ENCODE measurements around the gene MCL1. TPM values are rescaled to one million over a fixed set of nuclear protein-coding genes. Genes with fewer than 3 reads are reported as not detected.

Gene MCL1
- total and polyA plus RNA-seq, 2 of the 13 experiments (the other 11 are each of a cell fraction or from before 2014, with no cell fraction given) = 69.5 to 125 TPM

GRCh38 chr1:150579110-150579944, at the start of gene MCL1 (continued):
- peak; percentile 83 for TF ChIP-seq TEF (CRISPR knock-in tag; IDR thresholded peaks at IDR 0.05)
- peak; percentile 77 for TF ChIP-seq KAT7 (CRISPR knock-in tag; IDR thresholded peaks at IDR 0.05; ENCODE audit: borderline replicate concordance)
- TF ChIP-seq ZNF263 (CRISPR knock-in tag; IDR thresholded peaks at IDR 0.05) = peak; percentile 90
- TF ChIP-seq NONO (IDR thresholded peaks at IDR 0.05) = no peak
- TF ChIP-seq NONO (CRISPR knock-in tag; conservative IDR thresholded peaks at IDR 0.05) = peak; percentile 61
- TF ChIP-seq YY1 (IDR thresholded peaks at IDR 0.05; ENCODE audit: insufficient read depth, insufficient replicate concordance, low read depth, low read length) = no peak
- no peak for TF ChIP-seq ZFP36L2 (CRISPR knock-in tag; IDR thresholded peaks at IDR 0.05)
- TF ChIP-seq ZNF235 (CRISPR knock-in tag; IDR thresholded peaks at IDR 0.05; ENCODE audit: borderline replicate concordance) = peak; percentile 50; the same call in 1 of the 2 replicates
- no peak for TF ChIP-seq NCOR1 (IDR thresholded peaks at IDR 0.05; ENCODE audit: borderline replicate concordance, low read length)
- TF ChIP-seq USF2 (IDR thresholded peaks at IDR 0.05; ENCODE audit: low read depth, low read length) = no peak
- TF ChIP-seq USF2 (CRISPR knock-in tag; IDR thresholded peaks at IDR 0.05; ENCODE audit: borderline replicate concordance) = peak; percentile 94; the same call in 1 of the 2 replicates
- peak; percentile 16; the same call in 1 of the 2 replicates for TF ChIP-seq HNF4A (CRISPR knock-in tag; IDR thresholded peaks at IDR 0.05)
- no peak for TF ChIP-seq SMAD9 (CRISPR knock-in tag; IDR thresholded peaks at IDR 0.05)
- peak; percentile 16 for TF ChIP-seq PRPF4 (IDR thresholded peaks at IDR 0.05; ENCODE audit: low read depth, low read length, poor library complexity, severe bottlenecking)
- TF ChIP-seq SP4 (CRISPR knock-in tag; IDR thresholded peaks at IDR 0.05) = peak; percentile 72; the same call in 1 of the 2 replicates
- TF ChIP-seq EEA1 (CRISPR knock-in tag; IDR thresholded peaks at IDR 0.05; ENCODE audit: borderline replicate concordance) = peak; percentile 73; the same call in 1 of the 2 replicates
- TF ChIP-seq SMC3 (IDR thresholded peaks at IDR 0.05; ENCODE audit: low read length) = 0 out of 2 replicates have a peak, but pooled peaks have one; percentile 1
- 0 out of 2 replicates have a peak, but pooled peaks have one; percentile 12 for TF ChIP-seq ZKSCAN1 (IDR thresholded peaks at IDR 0.05; ENCODE audit: low read length)
- TF ChIP-seq ZNF746 (CRISPR knock-in tag; IDR thresholded peaks at IDR 0.05) = no peak
- no peak for TF ChIP-seq ZNF660 (CRISPR knock-in tag; IDR thresholded peaks at IDR 0.05; ENCODE audit: borderline replicate concordance, low read depth)
- TF ChIP-seq ZNF784 (CRISPR knock-in tag; IDR thresholded peaks at IDR 0.05; ENCODE audit: borderline replicate concordance) = 0 out of 2 replicates have a peak, but pooled peaks have one; percentile 20
- TF ChIP-seq ZNF292 (CRISPR knock-in tag; IDR thresholded peaks at IDR 0.05; ENCODE audit: borderline replicate concordance, low read depth) = no peak
- peak; percentile 33; the same call in 1 of the 2 replicates for TF ChIP-seq THAP7 (CRISPR knock-in tag; IDR thresholded peaks at IDR 0.05)
